Ishikawa (cell line): ENCODE results near the gene LOXL3.

ENCODE experiments used
- CEBPB ChIP-seq: IDR thresholded peaks from 2 replicates; pipeline ENCODE4 v1.6.1; 2012
- CREB1 ChIP-seq: IDR thresholded peaks from 2 replicates; pipeline ENCODE4 v1.6.1; 2012; ENCODE audit warnings: low read depth
- EGR1 ChIP-seq: IDR thresholded peaks from 2 replicates; pipeline ENCODE4 v1.6.1; 2012
- EP300 ChIP-seq: IDR thresholded peaks from 2 replicates; pipeline ENCODE4 v1.6.1; 2012; ENCODE audit warnings: borderline replicate concordance
- FOXM1 ChIP-seq: IDR thresholded peaks from 2 replicates; pipeline ENCODE4 v1.6.1; 2012; ENCODE audit warnings: low read depth, borderline replicate concordance
- MAX ChIP-seq: IDR thresholded peaks from 2 replicates; pipeline ENCODE4 v1.6.1; 2012
- NFIC ChIP-seq: IDR thresholded peaks from 2 replicates; pipeline ENCODE4 v1.6.1; 2012
- RAD21 ChIP-seq: IDR thresholded peaks from 2 replicates; pipeline ENCODE4 v1.6.1; 2012; ENCODE audit warnings: low read depth
- REST ChIP-seq: IDR thresholded peaks from 2 replicates; pipeline ENCODE4 v1.6.1; 2012; ENCODE audit warnings: low read depth, mild to moderate bottlenecking
- TAF1 ChIP-seq: IDR thresholded peaks from 2 replicates; pipeline ENCODE4 v1.6.1; 2012; ENCODE audit warnings: low read depth, mild to moderate bottlenecking
- TCF12 ChIP-seq: IDR thresholded peaks from 2 replicates; pipeline ENCODE4 v1.6.1; 2012; ENCODE audit warnings: low read depth
- TEAD4 ChIP-seq: IDR thresholded peaks from 2 replicates; pipeline ENCODE4 v1.6.1; 2012
- USF1 ChIP-seq: IDR thresholded peaks from 2 replicates; pipeline ENCODE4 v1.6.1; 2012
- YY1 ChIP-seq: IDR thresholded peaks from 2 replicates; pipeline ENCODE4 v1.6.1; 2012; ENCODE audit warnings: low read depth
- ZBTB7A ChIP-seq: IDR thresholded peaks from 2 replicates; pipeline ENCODE4 v1.6.1; 2012; ENCODE audit warnings: low read depth

The LOXL3 gene

GRCh38 chr2:74525717-74526648 is 27.8 kb downstream of the LOXL3 start, which contains the start of gene DQX1:
Gene DQX1, minus strand, starts transcription at chr2:74526231. Its CDS starts 502 bp downstream, at chr2:74525729.
- TF ChIP-seq CEBPB (no peak), USF1 (0 out of 2 replicates have a peak, but pooled peaks have one; percentile 5)

- TF ChIP-seq TAF1 (no peak), TEAD4 (no peak), RAD21 (no peak), NFIC (no peak), USF1 (no peak)
Observed at GRCh38 chr2:74524955-74525716, 28.6 kb downstream of the LOXL3 start.

GRCh38 chr2:74524005-74524404 is 29.7 kb downstream of the LOXL3 start:
- no peak for TF ChIP-seq RAD21
- TF ChIP-seq TCF12: no peak
- no peak for TF ChIP-seq USF1
- no peak for TF ChIP-seq REST
- no peak for TF ChIP-seq CREB1
- TF ChIP-seq YY1: no peak
- TF ChIP-seq EGR1: no peak
- TF ChIP-seq EP300: no peak
- TF ChIP-seq CEBPB: no peak
- TF ChIP-seq MAX: no peak
- no peak for TF ChIP-seq TAF1
- no peak for TF ChIP-seq TEAD4
- no peak for TF ChIP-seq ZBTB7A
- TF ChIP-seq NFIC: no peak
- no peak for TF ChIP-seq FOXM1

GRCh38 chr2:74522516-74522915 is 31.2 kb downstream of the LOXL3 start:
- TF ChIP-seq TAF1 (no peak), TEAD4 (no peak), EP300 (no peak), EGR1 (no peak), NFIC (no peak), USF1 (no peak)

- no peak for TF ChIP-seq MAX
- no peak for TF ChIP-seq TAF1
- no peak for TF ChIP-seq TCF12
- TF ChIP-seq CEBPB: no peak
- TF ChIP-seq FOXM1: no peak
- TF ChIP-seq NFIC: no peak
- TF ChIP-seq EP300: no peak
- no peak for TF ChIP-seq YY1
- no peak for TF ChIP-seq REST
- no peak for TF ChIP-seq ZBTB7A
- TF ChIP-seq USF1: no peak
- TF ChIP-seq EGR1: no peak
- TF ChIP-seq RAD21: no peak
- TF ChIP-seq TEAD4: no peak
Observed at GRCh38 chr2:74516650-74517049, 37.1 kb downstream of the LOXL3 start.
